GM21447 (cell line): ENCODE results near the gene CRB1.

Experiments used
- ATAC-seq: cut with Tn5 transposase; IDR thresholded peaks from one replicate; pipeline ENCODE4 v1.9.1; 2021; ENCODE audit not compliant: unreplicated experiment

CRB1 gene

DNA sequence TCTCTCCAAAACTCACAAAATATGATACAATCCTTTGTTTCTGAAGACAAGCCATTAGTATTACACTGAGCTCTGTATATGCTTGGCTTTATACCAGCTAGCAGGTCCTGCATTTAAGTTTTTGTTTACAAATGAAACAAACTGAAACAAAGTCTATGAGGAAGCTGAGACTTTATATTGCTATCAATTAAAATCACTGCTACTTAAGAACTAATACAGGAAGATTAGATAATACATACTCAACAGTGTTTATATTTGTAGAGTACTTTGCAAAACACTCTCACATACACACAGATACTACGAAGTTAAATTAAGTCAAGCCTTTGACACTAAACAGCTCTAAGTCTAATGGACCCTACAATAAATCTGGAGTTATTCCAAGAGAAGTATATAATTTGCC, 247.4 kb downstream of the CRB1 start:
- ATAC-seq, result no peak

DNA sequence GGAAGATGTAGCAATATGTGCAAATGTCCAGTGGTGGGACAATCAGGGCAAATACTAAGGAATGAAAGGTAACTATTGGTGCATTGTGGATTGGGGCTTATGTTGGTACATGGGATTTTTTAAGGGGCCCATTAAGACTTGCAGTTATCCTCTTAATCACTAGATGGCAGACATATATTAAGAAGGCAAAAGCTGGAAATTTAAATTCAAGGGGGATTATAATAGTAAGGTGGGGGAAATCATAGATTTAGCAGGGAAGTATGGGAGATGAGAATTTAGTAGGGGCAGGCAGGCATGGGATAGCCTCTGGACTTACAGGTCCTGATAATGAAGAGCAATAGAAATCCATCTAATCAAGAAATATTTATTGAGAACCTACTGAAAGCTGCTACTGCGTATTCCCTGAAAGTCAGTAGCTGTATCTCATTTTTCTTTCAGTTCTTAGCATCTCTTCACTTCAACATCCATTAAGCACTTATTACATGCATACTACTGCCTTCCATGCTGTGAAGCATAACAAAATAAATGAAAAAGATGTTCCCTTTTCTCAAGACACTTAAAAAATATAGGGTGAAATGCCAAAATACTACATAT, 251.8 kb downstream of the CRB1 start:
- ATAC-seq, result no peak

DNA sequence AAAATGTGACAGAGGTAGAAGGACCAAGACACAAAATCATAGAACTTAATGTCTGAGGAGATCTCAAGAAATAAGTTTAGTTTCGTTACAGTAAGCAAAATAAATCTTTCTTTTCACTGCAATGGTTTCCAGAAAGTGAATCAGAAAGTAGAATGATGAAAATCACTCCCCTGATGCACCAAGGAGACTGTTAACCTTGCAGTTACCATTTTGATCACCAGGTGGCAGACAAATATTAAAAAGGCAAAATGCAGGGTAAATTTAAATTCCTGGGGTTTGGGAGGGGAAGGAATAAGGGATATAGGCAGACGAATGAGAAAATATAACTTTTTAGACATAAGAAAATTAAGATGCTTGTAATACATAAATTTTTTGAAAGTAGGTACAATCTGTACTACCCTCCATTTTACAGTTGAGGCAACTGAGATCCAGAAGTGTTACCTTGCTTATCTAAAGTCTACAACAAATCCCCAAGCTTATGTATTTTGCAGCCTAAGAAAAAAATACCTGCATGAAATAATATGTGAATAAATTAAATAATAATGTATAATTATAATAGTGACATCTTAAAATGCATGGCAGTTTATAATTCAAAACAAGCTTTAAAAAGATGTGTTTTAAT, 253.2 kb downstream of the CRB1 start:
- ATAC-seq, result peak; percentile 69

DNA sequence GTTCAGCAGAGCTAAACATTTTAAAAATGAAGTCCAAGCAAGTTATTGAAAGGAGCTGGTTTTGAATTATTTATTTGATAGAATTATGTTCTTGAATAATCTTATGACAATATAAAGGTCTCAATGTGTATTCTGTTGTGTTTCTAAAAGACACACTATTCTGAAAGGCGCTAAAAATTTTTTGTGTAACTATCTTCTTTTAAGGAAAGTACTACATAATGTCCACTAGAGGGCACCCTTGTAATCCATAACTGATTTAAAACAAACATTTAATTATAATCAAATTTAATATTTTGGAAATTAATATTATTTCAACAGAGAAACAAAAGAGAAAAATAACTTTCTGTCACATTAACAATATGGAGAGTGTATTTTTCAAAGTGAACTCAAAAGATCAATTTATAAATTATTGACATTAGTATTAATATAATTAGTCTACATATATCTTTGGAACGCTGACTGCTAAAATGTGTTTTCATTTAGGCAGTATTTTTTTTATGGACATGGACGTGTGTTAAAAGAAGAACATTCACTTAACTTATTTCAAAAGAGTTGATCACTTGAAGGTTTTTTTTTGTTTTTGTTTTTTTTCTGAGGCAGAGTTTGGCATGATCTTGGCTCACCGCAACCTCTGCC, 258.8 kb downstream of the CRB1 start:
- no peak for ATAC-seq
